Astrocyte of the cerebellum (primary cell): Measurements from ENCODE around the gene LSM3.

Experiments used
- DNase-seq: peaks from one replicate; pipeline ENCODE4 v3.0.0-alpha.2; 2011; ENCODE audit warnings: low read depth
- H3K4me3 ChIP-seq: 2 replicates; pipeline ENCODE4 v1.5.1; 2011; ENCODE audit warnings: mild to moderate bottlenecking, low read depth, low read length, moderate library complexity
- in situ Hi-C: cut with HindIII; loops from 2 replicates; pipeline ENCODE4 v1.10.0; 2017; ENCODE audit warnings: low sequenced_read_pairs
- TF ChIP-seq, protein P1 (sequence below): IDR thresholded peaks from 2 replicates; pipeline ENCODE4 v1.5.1; 2012; ENCODE audit warnings: low read length, low read depth, moderate library complexity, mild to moderate bottlenecking; ENCODE audit errors: missing control alignments

LSM3 gene

DNA sequence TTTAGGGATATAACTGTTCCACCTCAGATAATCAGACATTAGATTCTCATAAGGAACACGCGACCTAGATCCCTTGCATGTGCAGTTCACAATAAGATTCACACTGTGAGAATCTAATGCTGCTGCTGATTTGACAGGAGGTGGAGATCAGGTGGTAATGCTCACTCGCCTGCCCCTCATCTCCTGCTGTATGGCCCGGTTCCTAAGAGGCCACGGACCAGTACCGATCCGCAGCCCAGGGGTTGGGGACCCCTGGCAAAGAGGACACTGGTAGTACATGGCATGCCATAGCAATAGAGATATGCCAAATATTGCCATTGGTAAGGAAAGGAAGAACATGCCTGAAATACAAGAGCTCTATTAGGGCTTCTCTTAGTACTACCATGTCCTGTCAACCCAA, 59.7 kb downstream of the LSM3 start:
- no peak overlapping the region for H3K4me3 ChIP-seq
- TF ChIP-seq, protein P1, sequence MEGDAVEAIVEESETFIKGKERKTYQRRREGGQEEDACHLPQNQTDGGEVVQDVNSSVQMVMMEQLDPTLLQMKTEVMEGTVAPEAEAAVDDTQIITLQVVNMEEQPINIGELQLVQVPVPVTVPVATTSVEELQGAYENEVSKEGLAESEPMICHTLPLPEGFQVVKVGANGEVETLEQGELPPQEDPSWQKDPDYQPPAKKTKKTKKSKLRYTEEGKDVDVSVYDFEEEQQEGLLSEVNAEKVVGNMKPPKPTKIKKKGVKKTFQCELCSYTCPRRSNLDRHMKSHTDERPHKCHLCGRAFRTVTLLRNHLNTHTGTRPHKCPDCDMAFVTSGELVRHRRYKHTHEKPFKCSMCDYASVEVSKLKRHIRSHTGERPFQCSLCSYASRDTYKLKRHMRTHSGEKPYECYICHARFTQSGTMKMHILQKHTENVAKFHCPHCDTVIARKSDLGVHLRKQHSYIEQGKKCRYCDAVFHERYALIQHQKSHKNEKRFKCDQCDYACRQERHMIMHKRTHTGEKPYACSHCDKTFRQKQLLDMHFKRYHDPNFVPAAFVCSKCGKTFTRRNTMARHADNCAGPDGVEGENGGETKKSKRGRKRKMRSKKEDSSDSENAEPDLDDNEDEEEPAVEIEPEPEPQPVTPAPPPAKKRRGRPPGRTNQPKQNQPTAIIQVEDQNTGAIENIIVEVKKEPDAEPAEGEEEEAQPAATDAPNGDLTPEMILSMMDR: no peak
- DNase-seq: no peak
- in situ Hi-C loops: no loop called here

DNA sequence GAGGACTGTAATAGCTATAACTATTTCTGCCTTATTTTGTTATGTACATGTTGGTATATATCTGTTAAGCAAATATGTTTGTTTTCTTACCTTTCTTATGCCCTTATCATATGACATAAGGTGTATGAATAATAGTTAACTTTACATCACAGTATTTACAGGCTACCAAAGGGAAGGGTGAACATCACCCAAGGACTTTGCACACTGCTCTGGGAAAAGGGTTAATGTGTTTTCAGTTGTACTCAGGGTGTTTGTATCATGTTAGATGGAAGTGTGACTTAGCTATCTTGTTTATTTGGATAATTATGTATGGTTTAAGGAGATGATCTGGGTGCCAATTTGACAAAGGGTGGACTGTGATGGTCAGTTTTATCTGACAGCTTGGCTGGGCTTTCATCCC, 60.3 kb downstream of the LSM3 start:
- in situ Hi-C loops: no loop called here
- DNase-seq: no peak
- TF ChIP-seq, protein P1: no peak
- H3K4me3 ChIP-seq: no peak overlapping the region

DNA sequence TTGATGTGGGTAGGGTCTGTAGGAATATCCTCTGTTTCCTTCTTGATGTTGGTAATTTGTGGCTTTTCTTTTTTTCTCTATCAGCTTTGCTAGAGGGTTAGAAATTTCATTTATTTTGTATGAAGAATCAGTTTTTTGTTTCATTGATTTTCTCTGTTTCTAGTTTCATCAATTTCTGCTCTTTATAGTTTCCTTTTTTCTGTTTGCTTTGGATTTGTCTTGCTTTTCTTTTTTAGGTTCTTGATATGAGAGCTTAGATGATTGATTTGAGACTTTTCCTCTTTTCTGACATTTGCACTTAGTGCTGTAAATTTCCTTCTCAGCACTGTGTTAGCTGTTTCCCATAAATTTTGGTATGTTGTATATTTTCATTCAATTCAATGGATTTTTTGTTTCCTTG, 61.3 kb downstream of the LSM3 start:
- no peak overlapping the region for H3K4me3 ChIP-seq
- in situ Hi-C loops: no loop called here
- no peak for DNase-seq
- TF ChIP-seq, protein P1: no peak

DNA sequence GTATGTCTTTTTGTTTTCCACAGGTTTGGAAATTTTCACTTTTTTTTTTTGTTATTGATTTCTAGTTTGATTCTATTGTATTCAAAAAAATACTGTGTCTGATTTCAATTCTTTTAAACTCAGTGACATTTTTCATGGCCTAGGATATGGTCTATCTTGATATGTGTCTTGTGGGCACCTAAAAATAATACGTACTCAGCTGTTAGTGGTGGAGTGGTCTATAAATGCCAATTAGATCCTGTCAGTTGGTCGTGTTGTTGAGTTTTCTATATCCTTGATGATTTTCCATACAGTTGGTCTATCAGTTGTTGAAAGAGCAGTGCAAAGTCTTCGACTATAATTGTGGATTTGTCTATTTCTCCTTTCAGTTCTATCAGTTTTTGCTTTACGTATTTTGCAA, 61.7 kb downstream of the LSM3 start:
- in situ Hi-C loops: no loop called here
- no peak overlapping the region for H3K4me3 ChIP-seq
- TF ChIP-seq, protein P1: no peak
- DNase-seq: no peak

DNA sequence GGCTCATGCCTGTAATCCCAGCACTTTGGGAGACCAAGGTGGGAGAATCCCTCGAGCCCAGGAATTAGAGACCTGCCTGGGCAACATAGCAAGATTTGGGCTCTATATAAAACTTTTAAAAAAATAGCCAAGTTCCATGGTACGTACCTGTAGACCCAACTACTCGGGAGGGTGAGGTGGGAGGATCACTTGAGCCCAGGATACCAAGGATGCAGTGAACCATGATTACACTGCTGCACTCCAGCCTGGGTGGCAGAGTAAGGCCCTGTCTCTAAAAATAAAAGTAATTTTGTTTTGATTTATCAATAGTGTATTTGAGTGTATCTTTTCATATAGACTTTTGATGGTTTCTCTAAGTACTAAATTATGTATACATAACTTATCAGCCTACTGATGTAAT, 63.1 kb downstream of the LSM3 start:
- no peak for DNase-seq
- no peak overlapping the region for H3K4me3 ChIP-seq
- in situ Hi-C loops: no loop called here
- TF ChIP-seq, protein P1: no peak

DNA sequence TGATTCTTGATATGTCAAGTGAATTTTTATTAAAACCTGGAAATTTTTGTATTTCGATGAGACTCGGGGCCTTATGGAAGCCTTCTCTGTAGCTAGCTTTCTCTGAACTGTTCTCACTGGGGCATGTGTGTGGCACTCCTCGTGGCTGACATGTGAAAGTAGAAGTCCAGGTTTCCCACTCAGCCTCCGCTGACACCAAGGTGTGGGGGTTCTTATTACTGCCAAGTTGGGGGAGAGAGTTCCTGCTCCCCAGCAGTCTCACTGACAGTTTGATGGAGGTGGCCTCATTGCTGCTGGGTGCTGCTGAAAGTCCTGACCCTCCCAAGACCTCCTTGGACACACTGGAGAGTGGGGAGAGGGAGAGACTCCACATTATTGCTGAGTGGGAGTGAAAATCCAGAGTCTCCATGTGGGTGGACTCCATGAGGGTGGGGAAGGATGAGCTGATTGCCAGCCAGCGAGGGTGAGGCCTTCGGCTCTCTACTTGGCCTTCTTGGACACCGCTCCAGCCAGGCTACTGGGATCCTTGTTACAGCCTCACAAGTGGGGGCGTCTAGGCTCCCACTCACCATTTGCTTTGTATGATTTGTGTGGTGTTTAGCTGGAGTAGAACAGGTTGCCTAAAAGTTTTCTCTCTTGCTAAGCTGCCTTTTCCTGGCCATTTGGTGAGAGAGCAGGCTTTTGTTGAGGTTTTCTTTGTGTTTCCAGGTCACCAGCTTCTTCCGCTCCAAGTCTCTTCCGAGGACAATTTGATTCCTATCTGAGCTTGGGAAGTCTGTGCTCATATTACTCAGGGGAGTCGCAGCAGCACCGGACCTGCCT, 64.1 kb downstream of the LSM3 start:
- no peak overlapping the region for H3K4me3 ChIP-seq
- TF ChIP-seq, protein P1: no peak
- no peak for DNase-seq
- in situ Hi-C loops: no loop called here
